ENCODE data around the gene CEP85. TPM values are rescaled to one million over a fixed set of nuclear protein-coding genes. Genes with fewer than 3 reads are reported as not detected.
A peak's percentile ranks its signal among the peaks of the same experiment; 100 is the strongest.

The CEP85 gene
- total and polyA plus RNA-seq, 9 of the 15 experiments (the other 6 are each of a cell fraction or from before 2014, with no cell fraction given), result 42.1 to 140 (median 92.6) TPM

GRCh38 chr1:26210147-26210870, 23.7 kb upstream of the CEP85 start (continued):
- TF ChIP-seq ZBTB34 (CRISPR knock-in tag; IDR thresholded peaks at IDR 0.05), result no peak

- H3K27ac ChIP-seq (ENCODE audit: extremely low read depth, low read depth, low read length), result no peak overlapping the region
- no peak for FAIRE-seq
- no TSS peak for BruUV-seq (replicated peaks)
These were observed 21.3 kb upstream of the CEP85 start for GRCh38 chr1:26212726-26213125.

More at GRCh38 chr1:26212726-26213125, 21.3 kb upstream of the CEP85 start:
- Histone ChIP-seq H2AFZ (ENCODE audit: low read depth, low read length) (no peak overlapping the region), H3K4me2 (ENCODE audit: insufficient read depth, low read length) (no peak overlapping the region), H4K20me1 (replicated peaks; ENCODE audit: control insufficient read depth, insufficient read depth, low read length) (no peaks in the 10 kb centered on the region), H3K4me1 (replicated peaks in 1 of 2; ENCODE audit: control insufficient read depth in 2 of 2, insufficient read depth in 2 of 2, low read length in 2 of 2) (no peaks in the 10 kb centered on the region), H3K27me3 (ENCODE audit: control insufficient read depth in 2 of 2, insufficient read depth in 2 of 2, low read length in 2 of 2) (peaks cover 2 to 3% of the 10 kb centered on the region in 2 experiments; a peak in 1 of 5 replicates), H3K9ac (ENCODE audit: insufficient read depth in 1 of 2, low read depth in 2 of 2, low read length in 2 of 2) (no peak overlapping the region), H3K4me3 (no peak overlapping the region), H3K9me1 (ENCODE audit: control insufficient read depth, insufficient read depth, low read length) (no peaks in the 10 kb centered on the region), H3K36me3 (ENCODE audit: control insufficient read depth, insufficient read depth, low read length) (no peaks in the 10 kb centered on the region), H3K9me3 (replicated peaks; ENCODE audit: control insufficient read depth, insufficient read depth, low read depth, low read length) (no peaks in the 10 kb centered on the region), H3K79me2 (ENCODE audit: control insufficient read depth, insufficient read depth, low read length) (no peaks in the 10 kb centered on the region)
- ChIA-PET POLR2A (interaction anchor here (0.6 to 2.6 kb wide), 5 partner anchors 8 to 425 kb away, joined by 3 to 7 read pairs (median 4); partner anchors contain the start of gene CEP85), CTCF (ENCODE audit: low intra/inter-chr PET ratio) (no interaction called here)
- in situ Hi-C loops (cut with MboI) (no loop called here), intact Hi-C loops (cut with micrococcal nuclease) (no loop called here)
- TF ChIP-seq ZNF121 (CRISPR knock-in tag; conservative IDR thresholded peaks at IDR 0.05) (peak; percentile 92), ZNF436 (CRISPR knock-in tag; IDR thresholded peaks at IDR 0.05) (no peak)
- DNase-seq (ENCODE audit: extremely low read depth in 1 of 4, low spot score in 3 of 4) (no peak), ATAC-seq (no peak)
- WGBS (ENCODE audit: insufficient coverage, low coverage, missing lambda C conversion rate), result 21% methylated on average over 5 of the region's 5 CpGs

Data from K562 (cell line).